BLaER1 (cell line): ENCODE measurements around the gene HPSE2.

Experiments used
- H3K27ac ChIP-seq: shearing (Covaris generic); formaldehyde crosslinking; 2 replicates; pipeline ENCODE4 v1.8.1; 2022
- H3K27me3 ChIP-seq: shearing (Covaris generic); formaldehyde crosslinking; 2 replicates; pipeline ENCODE4 v1.8.1; 2022
- H3K36me3 ChIP-seq: shearing (Covaris generic); formaldehyde crosslinking; 2 replicates; pipeline ENCODE4 v1.8.1; 2022
- H3K4me1 ChIP-seq: shearing (Covaris generic); formaldehyde crosslinking; 2 replicates; pipeline ENCODE4 v1.8.1; 2022
- H3K4me2 ChIP-seq: shearing (Covaris generic); formaldehyde crosslinking; 2 replicates; pipeline ENCODE4 v1.8.1; 2022
- H3K4me3 ChIP-seq: shearing (Covaris generic); formaldehyde crosslinking; 2 replicates; pipeline ENCODE4 v1.8.1; 2022
- H3K9ac ChIP-seq: shearing (Covaris generic); formaldehyde crosslinking; 2 replicates; pipeline ENCODE4 v1.8.1; 2022
- H3K9me3 ChIP-seq: shearing (Covaris generic); formaldehyde crosslinking; 2 replicates; pipeline ENCODE4 v1.8.1; 2022
- H4K20me1 ChIP-seq: shearing (Covaris generic); formaldehyde crosslinking; 2 replicates; pipeline ENCODE4 v1.8.1; 2022
- Cebpa-rat ChIP-seq: shearing (Covaris generic); IDR thresholded peaks from 2 replicates; pipeline ENCODE4 v1.8.1; 2022

The HPSE2 gene

DNA sequence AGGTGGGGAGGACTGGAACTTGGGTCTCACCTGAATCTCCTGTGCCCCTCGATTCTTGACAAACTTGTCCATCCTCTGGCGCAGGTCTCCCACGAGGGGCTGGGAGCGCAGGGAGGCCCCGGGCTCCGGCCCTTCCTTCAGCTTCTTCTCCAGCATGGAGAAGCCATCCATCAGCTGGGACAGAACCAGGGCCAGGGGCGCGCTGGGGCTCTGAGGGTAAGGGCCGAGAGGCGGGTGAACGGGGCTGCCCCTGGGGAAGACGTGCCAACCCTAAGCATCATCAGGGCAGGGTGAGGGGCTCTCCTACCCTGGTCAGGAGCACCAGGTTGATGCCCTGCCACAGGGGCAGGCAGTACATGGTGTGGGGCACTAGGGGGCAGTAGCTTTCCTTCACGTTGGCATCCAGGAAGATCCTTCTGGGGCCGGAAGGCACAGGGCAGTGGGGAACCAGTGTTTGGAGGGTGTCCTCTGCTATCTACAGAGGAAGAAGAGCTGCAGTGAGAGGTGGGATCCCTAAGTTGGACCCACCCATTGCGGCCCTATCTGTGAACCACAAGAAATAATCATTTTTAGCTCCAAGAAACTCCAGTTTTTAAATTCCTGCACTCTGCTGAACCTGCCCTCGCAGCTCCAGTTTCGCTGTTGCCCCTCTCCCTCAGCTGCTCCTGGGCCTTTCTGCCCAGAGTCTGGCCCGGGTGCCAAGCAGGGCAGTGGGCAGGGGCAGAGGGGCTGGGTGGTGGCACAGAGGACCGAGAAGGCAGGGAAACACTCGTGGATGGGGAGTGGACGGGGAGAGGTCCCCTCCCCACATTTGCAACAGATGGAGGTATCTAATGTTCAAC is 809.9 kb downstream of the HPSE2 start:
- Histone ChIP-seq H3K4me1 (peaks cover 6% of the 10 kb centered on the region), H3K27me3 (no peaks in the 10 kb centered on the region), H3K27ac (no peak overlapping the region), H3K4me3 (no peak overlapping the region), H3K4me2 (no peak overlapping the region), H3K36me3 (peaks cover 89% of the 10 kb centered on the region), H3K9ac (no peak overlapping the region; the same call in 1 of the 2 replicates), H3K9me3 (no peaks in the 10 kb centered on the region), H4K20me1 (no peaks in the 10 kb centered on the region; the same call in 1 of the 2 replicates)
- TF ChIP-seq Cebpa-rat, result no peak

DNA sequence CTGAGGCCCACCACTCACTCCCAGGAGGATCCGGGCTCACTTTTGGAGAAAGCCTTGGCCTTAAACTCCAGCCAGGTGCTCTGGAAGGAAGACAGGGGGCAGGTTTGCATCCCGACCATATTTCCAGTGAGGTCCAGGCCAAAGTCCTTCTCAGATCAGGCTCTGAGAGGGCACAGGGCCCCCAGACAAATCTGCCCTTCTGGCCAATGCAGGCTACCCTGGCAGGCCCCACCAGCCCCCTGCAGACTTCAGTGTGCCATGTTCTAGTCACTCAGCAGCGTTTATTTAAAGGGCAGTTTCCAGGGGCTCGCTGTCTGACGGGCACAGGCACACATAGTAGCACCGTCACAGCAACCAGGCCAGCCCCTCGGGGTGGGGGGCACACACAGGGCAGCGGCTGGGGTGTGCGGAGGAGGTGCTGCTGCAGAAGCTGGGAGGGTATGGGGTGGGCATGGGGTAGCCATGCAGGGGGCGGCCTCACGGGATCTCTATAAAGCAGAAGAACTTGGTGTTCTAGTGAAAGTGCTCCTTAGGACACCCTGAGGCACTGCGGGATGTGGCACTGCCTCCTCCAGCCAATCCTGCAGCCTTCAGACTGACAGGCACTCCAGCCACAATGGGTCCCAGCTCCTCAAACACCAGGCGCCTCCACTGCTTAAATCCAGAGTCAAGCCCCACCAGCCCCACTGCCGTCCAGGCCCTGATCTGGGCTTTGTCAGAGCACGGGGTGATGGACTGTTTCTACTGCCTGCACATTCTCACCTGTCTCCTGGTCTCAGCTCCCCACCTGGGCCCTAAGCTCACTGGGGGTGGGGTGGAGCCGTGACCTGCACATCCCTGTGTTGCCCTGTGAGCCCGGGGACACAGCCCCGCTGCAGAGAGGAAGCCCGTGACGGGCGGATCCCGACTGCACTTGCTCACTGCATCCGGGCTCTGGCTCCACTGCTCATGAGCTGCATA is 811.1 kb downstream of the HPSE2 start:
- peaks cover 8% of the 10 kb centered on the region for H3K4me1 ChIP-seq
- no peak overlapping the region for H3K27ac ChIP-seq
- no peaks in the 10 kb centered on the region for H3K27me3 ChIP-seq
- no peak overlapping the region for H3K4me3 ChIP-seq
- H3K9me3 ChIP-seq, result no peaks in the 10 kb centered on the region
- no peaks in the 10 kb centered on the region; the same call in 1 of the 2 replicates for H4K20me1 ChIP-seq
- H3K9ac ChIP-seq, result no peak overlapping the region
- peaks cover 89% of the 10 kb centered on the region for H3K36me3 ChIP-seq
- H3K4me2 ChIP-seq, result no peak overlapping the region
- TF ChIP-seq Cebpa-rat, result no peak

DNA sequence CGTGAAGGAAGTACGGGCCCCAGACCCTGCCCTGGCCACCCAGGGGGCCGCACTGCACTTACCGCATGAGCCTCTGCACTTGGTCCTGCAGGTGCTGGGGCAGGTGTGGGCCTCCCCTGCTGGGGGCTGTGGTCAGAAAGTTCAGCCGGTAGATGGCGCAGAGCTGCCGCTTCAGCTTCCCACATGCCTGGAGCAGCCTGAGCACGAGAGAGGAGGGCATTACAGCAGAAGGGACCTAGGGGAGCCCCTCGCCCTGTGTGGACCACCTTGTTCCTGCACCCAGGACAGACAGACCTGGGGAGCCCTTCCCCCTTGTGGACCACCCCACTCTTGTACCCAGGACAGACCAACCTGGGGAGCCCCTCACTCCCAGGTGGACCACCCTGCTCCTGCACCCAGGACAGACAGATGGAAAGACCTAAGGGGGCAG is 811.9 kb downstream of the HPSE2 start:
- H3K27me3 ChIP-seq, result no peaks in the 10 kb centered on the region

DNA sequence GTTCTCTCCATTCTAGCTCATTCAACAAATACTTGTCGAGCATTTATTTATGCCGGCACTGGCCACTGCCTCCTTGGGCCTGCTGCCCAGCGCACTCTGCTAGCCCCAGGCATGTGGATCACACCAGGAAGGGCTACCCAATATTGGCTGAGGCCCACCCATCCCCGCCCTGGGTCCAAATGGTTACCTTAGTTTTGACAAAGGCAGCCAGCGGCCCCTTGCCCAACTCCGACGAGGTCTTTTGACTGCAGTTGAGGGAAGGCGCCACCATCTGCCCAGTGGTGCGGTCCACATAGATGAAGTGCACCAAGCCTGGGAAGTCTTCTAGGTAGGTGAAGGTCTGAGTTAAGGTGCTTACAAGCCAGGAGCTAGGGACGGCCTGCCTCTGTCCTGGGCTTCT is 813.5 kb downstream of the HPSE2 start:
- H3K4me1 ChIP-seq, result peaks cover 8% of the 10 kb centered on the region
- no peak for TF ChIP-seq Cebpa-rat
- H3K27me3 ChIP-seq, result no peaks in the 10 kb centered on the region
- H3K27ac ChIP-seq, result no peak overlapping the region
- H3K9me3 ChIP-seq, result no peaks in the 10 kb centered on the region
- no peak overlapping the region for H3K4me2 ChIP-seq
- H3K9ac ChIP-seq, result no peak overlapping the region
- H4K20me1 ChIP-seq, result no peaks in the 10 kb centered on the region; the same call in 1 of the 2 replicates
- peaks cover 90% of the 10 kb centered on the region for H3K36me3 ChIP-seq
- no peak overlapping the region for H3K4me3 ChIP-seq

More for the DNA sequence above, 811.9 kb downstream of the HPSE2 start:
- no peak overlapping the region for H3K4me3 ChIP-seq
- TF ChIP-seq Cebpa-rat, result no peak
- peaks cover 8% of the 10 kb centered on the region for H3K4me1 ChIP-seq
- H4K20me1 ChIP-seq, result no peaks in the 10 kb centered on the region; the same call in 1 of the 2 replicates
- H3K9me3 ChIP-seq, result no peaks in the 10 kb centered on the region
- H3K9ac ChIP-seq, result no peak overlapping the region
- H3K27ac ChIP-seq, result no peak overlapping the region
- H3K36me3 ChIP-seq, result peaks cover 90% of the 10 kb centered on the region
- H3K4me2 ChIP-seq, result no peak overlapping the region

DNA sequence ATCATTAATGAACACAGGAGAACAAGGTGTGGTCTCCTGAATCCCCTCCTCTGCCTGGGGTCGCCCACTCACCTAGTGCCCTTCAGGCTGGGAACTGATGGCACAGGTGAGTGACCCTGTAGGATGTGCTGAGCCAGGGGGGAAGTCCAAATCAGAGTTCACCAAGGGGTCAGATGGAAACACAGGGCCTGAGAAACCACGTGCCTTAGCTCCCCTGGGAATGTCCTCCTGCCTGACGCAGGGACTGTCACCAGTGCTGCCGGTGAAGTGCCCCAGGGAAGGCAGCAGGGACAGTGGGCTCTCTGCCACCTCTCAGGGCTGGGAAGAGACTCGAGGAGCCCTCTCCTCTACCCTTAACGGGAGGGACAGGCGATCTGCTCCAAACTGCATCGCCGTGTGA is 814.9 kb downstream of the HPSE2 start:
- H3K27me3 ChIP-seq, result no peaks in the 10 kb centered on the region
- H4K20me1 ChIP-seq, result no peaks in the 10 kb centered on the region; the same call in 1 of the 2 replicates
- no peak for TF ChIP-seq Cebpa-rat
- no peak overlapping the region for H3K9ac ChIP-seq
- H3K4me2 ChIP-seq, result no peak overlapping the region
- peak overlapping the region; percentile 35; the same call in 1 of the 2 replicates for H3K27ac ChIP-seq
- H3K9me3 ChIP-seq, result no peaks in the 10 kb centered on the region
- H3K4me1 ChIP-seq, result peaks cover 11% of the 10 kb centered on the region
- H3K36me3 ChIP-seq, result peaks cover 86% of the 10 kb centered on the region
- H3K4me3 ChIP-seq, result no peak overlapping the region

DNA sequence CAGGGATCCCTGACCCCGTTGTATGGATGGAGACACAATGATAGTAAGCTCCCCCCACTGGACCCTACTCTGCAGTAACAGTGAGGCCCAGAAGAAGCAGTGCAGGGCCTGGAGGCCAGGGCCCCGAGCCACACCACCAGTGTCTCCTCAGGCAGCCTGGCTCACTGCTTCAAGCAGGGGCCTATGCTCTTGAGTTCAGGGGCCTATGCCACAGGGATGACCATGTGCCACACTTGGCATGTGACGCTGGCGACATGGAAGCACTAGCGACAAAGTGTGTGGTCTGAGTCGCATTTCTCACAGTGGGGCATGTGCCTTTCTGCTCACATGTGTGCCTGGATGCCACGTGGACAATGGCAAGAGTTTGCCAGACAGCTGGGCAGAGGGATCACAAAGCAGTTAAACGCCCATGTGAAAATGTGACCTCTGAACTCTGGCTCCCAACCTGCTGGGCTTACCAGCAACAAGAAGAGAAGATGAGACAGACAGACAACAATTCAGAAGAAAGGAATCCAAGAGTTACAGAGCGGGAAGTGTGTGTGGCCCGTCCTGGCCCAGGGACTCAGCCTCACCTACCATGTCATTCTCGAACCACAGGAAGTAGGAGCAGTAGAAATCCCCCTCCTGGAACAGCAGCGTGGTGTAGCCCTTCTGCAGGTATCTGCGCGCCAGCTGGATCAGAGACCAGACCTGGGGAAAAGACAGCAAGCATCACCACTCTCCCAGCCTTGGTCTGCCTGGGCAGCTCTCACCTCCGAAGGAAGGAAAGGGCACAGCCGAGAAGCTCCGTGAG is 816.0 kb downstream of the HPSE2 start:
- no peak for TF ChIP-seq Cebpa-rat
- Histone ChIP-seq H3K4me1 (peaks cover 23% of the 10 kb centered on the region), H3K4me3 (no peak overlapping the region), H3K27ac (no peak overlapping the region), H3K9ac (no peak overlapping the region), H3K27me3 (no peaks in the 10 kb centered on the region), H3K36me3 (peaks cover 74% of the 10 kb centered on the region), H4K20me1 (no peaks in the 10 kb centered on the region), H3K9me3 (no peaks in the 10 kb centered on the region), H3K4me2 (no peak overlapping the region)

DNA sequence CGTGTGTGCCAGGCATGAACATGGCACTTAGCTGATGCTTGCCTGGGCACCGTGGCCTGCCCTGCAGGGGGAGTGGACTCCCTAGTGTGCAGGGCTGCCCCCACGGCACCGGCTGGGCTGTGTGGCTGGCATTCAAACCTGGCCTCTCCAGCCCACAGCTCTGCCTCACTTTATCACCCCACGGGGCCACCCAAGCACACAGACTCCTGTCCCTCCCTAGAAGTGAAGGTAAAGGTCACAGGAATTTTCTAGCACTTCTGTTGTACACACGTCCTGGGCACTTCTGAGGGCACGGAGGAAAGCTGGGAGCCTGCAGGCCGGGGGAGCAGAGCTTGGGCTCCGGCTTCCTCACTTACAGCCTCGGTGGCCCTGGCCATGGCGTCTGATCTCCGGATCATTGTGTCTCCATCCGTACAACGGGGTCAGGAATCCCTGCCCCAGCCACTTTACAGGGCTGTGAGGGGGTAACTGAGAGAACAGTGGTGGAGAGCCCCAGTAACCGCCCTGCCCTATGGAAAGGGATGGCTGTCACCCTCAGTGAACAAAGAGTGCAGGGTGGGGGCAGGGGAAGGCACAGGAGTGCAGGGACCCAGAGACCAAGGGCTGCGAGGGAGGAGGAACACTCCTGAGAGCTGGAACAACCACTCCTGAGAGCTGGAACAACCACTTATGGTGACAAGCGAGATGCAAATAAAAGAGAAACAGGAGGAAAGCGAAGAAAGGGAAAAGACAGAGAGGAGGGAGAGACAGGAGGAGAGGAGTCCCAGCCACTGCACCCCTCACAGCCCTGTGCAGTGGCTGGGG is 816.8 kb downstream of the HPSE2 start:
- Histone ChIP-seq H3K4me1 (peaks cover 31% of the 10 kb centered on the region), H3K27me3 (no peaks in the 10 kb centered on the region), H3K9ac (no peak overlapping the region), H3K9me3 (no peaks in the 10 kb centered on the region), H3K36me3 (peaks cover 66% of the 10 kb centered on the region), H4K20me1 (no peaks in the 10 kb centered on the region), H3K4me2 (no peak overlapping the region), H3K4me3 (no peak overlapping the region), H3K27ac (no peak overlapping the region)
- no peak for TF ChIP-seq Cebpa-rat

DNA sequence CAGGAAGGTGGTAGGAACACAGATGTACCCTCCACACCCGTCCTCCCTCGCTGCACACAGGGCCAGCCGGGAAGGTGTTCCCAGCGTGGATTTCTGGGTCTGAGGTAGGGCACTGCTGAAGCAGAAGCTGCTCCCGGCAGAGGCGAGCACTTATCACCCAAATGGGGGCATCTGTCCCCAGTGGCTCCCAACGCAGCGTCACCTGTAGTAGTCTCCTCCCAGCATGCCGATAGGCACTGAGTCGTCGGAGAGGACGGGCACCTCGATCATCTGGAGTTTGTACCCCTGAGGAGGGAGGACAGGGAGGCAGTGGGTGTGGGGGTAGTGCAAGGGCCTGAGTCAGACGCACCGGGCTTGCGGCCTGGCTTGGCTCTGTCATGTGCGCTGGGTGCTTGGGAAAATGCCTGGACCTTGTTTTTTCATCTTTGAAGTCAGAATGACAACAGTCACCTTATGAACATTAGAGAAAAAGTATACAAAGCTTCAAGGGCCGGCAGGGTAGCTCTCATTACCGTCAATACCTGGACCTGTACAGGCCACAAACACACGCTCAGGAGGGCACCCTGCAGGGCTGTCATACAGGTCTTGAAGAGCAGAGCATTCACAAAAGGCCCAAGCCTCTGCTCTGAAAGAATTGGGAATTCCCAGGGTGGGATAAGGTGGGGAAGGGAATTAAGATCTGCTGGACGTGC is 817.5 kb downstream of the HPSE2 start:
- TF ChIP-seq Cebpa-rat, result no peak
- Histone ChIP-seq H3K27ac (no peak overlapping the region), H4K20me1 (no peaks in the 10 kb centered on the region), H3K27me3 (no peaks in the 10 kb centered on the region), H3K4me1 (peaks cover 33% of the 10 kb centered on the region), H3K4me2 (no peak overlapping the region), H3K4me3 (no peak overlapping the region), H3K9ac (no peak overlapping the region), H3K9me3 (no peaks in the 10 kb centered on the region), H3K36me3 (peaks cover 60% of the 10 kb centered on the region)
